ENCODE data around the gene PRKN.
"Not testable (repeated sequence)": the region's sequence is repeated elsewhere in the genome, so short reads cannot be mapped to it uniquely, and the experiment has no call there.

PRKN gene

GRCh38 chr6:161354956-161355355 is 1372.6 kb downstream of the PRKN start:
- DNase-seq: no peak

- DNase-seq: no peak
Observed at GRCh38 chr6:161354276-161354840, 1373.2 kb downstream of the PRKN start.

GRCh38 chr6:161353208-161353613 is 1374.4 kb downstream of the PRKN start:
- no peak for DNase-seq

GRCh38 chr6:161351858-161352257 is 1375.7 kb downstream of the PRKN start:
- DNase-seq: no peak

GRCh38 chr6:161349886-161350285 is 1377.7 kb downstream of the PRKN start:
- no peak for DNase-seq

GRCh38 chr6:161348628-161348994 is 1379.0 kb downstream of the PRKN start:
- no peak for DNase-seq

- DNase-seq: no peak
Observed at GRCh38 chr6:161347988-161348627, 1379.5 kb downstream of the PRKN start.

GRCh38 chr6:161347125-161347524 is 1380.4 kb downstream of the PRKN start:
- no peak for DNase-seq

- no peak for DNase-seq
Observed at GRCh38 chr6:161346717-161347116, 1380.8 kb downstream of the PRKN start.

GRCh38 chr6:161344626-161345025 is 1382.9 kb downstream of the PRKN start:
- DNase-seq: no peak

- no peak for DNase-seq
Observed at GRCh38 chr6:161342039-161342438, 1385.5 kb downstream of the PRKN start.

- no peak for DNase-seq
Observed at GRCh38 chr6:161341638-161342037, 1385.9 kb downstream of the PRKN start.

- no peak for DNase-seq
Observed at GRCh38 chr6:161338015-161338414, 1389.6 kb downstream of the PRKN start.

GRCh38 chr6:161336479-161336878 is 1391.1 kb downstream of the PRKN start:
- DNase-seq: no peak

GRCh38 chr6:161333410-161333809 is 1394.2 kb downstream of the PRKN start:
- no peak for DNase-seq

GRCh38 chr6:161331402-161332081 is 1396.0 kb downstream of the PRKN start:
- DNase-seq: not testable (repeated sequence)

- DNase-seq: no peak
Observed at GRCh38 chr6:161327360-161327953, 1400.1 kb downstream of the PRKN start.

- DNase-seq: no peak
Observed at GRCh38 chr6:161319231-161319630, 1408.3 kb downstream of the PRKN start.

GRCh38 chr6:161318456-161318855 is 1409.1 kb downstream of the PRKN start:
- no peak for DNase-seq

GRCh38 chr6:161316531-161316930 is 1411.0 kb downstream of the PRKN start:
- DNase-seq: no peak

GRCh38 chr6:161315246-161315917 is 1412.2 kb downstream of the PRKN start:
- DNase-seq: not testable (repeated sequence)

- not testable (repeated sequence) for DNase-seq
Observed at GRCh38 chr6:161314541-161315245, 1412.9 kb downstream of the PRKN start.
